Peyer's patch (tissue), 4 donors: ENCODE measurements around the gene NAGA. TPM values are rescaled to one million over a fixed set of nuclear protein-coding genes. Genes with fewer than 3 reads are reported as not detected.
A peak's percentile ranks its signal among the peaks of the same experiment; 100 is the strongest.
"Not testable (repeated sequence)": the region's sequence is repeated elsewhere in the genome, so short reads cannot be mapped to it uniquely, and the experiment has no call there.

Experiments
- DNase-seq, 3 donors: peaks; one replicate each; pipeline ENCODE4 v3.0.0-alpha.2; 2017 to 2019
- H3K27ac ChIP-seq, 4 donors: fragments of 200-600 bp; sonication (generic); one replicate each; pipeline ENCODE4 v1.5.1; 2016 to 2019
- H3K27me3 ChIP-seq, 2 donors: fragments of 200-600 bp; sonication (generic); one replicate each; pipeline ENCODE4 v1.5.1; 2019
- H3K36me3 ChIP-seq, 3 donors: fragments of 200-600 bp; sonication (generic); one replicate each; pipeline ENCODE4 v1.5.1; 2016 to 2019
- H3K4me1 ChIP-seq, 4 donors: fragments of 200-600 bp; sonication (generic); one replicate each; pipeline ENCODE4 v1.5.1; 2016 to 2019
- H3K4me3 ChIP-seq, 4 donors: fragments of 200-600 bp; sonication (generic); 1 replicate in 3 of 4; 2 replicates in 1 of 4; pipeline ENCODE4 v1.5.1; 2016 to 2019; ENCODE audit warnings: mild to moderate bottlenecking in 1 of 4
- H3K9me3 ChIP-seq, 4 donors: fragments of 200-600 bp; sonication (generic); one replicate each; pipeline ENCODE4 v1.5.1; 2016 to 2019; ENCODE audit warnings: mild to moderate bottlenecking in 1 of 4
- POLR2A ChIP-seq, 2 donors: fragments of 450-650 bp; IDR thresholded peaks; one replicate each; pipeline ENCODE4 v1.5.1; 2017; ENCODE audit warnings: antibody characterized with exemption in 2 of 2, mild to moderate bottlenecking in 2 of 2, moderate library complexity in 2 of 2
- total RNA-seq, 4 donors: library from RNA; depleted of rRNA; stranded (reverse); fragments of >200 nt; gene quantifications; one replicate each; pipeline ENCODE4 v1.1.0, GENCODE V29; 2016
- TF ChIP-seq, protein P1 (sequence below), 6 experiments: fragments of 450-650 bp in 4 of 6; fragments of 200-600 bp in 2 of 6; sonication (generic) in 1 of 6; IDR thresholded peaks; one replicate each; pipeline ENCODE4 v1.5.1; 2017 to 2019; ENCODE audit warnings: antibody characterized with exemption in 6 of 6, mild to moderate bottlenecking in 3 of 6, moderate library complexity in 1 of 6

NAGA gene
- total RNA-seq, 4 donors from 2014 or later, result 31.4 to 102 (median 86.9) TPM

DNA sequence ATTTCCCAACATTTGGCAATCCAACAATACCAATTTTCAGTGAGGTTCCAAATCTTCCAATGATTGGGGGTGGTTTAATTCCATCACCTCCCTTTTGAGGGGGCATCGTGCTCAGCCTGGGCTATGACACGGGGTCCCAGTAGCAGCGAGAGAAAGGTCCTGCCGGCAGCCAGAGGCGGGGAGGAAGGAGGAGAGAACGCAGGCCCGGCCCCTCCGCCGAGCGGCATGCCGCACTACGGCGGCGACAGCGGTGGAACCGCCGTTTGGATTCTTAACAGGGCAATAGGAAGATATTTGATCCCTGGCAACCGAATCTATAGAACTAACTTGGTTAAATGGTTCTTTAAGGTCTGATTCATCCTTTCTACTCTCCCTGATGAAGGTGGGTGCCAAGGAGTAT, 38.2 kb upstream of the NAGA start:
- peaks cover 0 to 14% (median 4%) of the 10 kb centered on the region in 4 donors for H3K9me3 ChIP-seq
- H3K27ac ChIP-seq, result no peak overlapping the region
- H3K36me3 ChIP-seq, result peaks cover 0 to 5% (median 0%) of the 10 kb centered on the region in 3 donors
- no peak for DNase-seq
- H3K4me1 ChIP-seq, result no peaks in the 10 kb centered on the region
- no peaks in the 10 kb centered on the region for H3K27me3 ChIP-seq
- no peak overlapping the region for H3K4me3 ChIP-seq
- no peak for TF ChIP-seq POLR2A (IDR thresholded peaks at IDR 0.05)
- TF ChIP-seq, protein P1, sequence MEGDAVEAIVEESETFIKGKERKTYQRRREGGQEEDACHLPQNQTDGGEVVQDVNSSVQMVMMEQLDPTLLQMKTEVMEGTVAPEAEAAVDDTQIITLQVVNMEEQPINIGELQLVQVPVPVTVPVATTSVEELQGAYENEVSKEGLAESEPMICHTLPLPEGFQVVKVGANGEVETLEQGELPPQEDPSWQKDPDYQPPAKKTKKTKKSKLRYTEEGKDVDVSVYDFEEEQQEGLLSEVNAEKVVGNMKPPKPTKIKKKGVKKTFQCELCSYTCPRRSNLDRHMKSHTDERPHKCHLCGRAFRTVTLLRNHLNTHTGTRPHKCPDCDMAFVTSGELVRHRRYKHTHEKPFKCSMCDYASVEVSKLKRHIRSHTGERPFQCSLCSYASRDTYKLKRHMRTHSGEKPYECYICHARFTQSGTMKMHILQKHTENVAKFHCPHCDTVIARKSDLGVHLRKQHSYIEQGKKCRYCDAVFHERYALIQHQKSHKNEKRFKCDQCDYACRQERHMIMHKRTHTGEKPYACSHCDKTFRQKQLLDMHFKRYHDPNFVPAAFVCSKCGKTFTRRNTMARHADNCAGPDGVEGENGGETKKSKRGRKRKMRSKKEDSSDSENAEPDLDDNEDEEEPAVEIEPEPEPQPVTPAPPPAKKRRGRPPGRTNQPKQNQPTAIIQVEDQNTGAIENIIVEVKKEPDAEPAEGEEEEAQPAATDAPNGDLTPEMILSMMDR (IDR thresholded peaks at IDR 0.05), result no peak

DNA sequence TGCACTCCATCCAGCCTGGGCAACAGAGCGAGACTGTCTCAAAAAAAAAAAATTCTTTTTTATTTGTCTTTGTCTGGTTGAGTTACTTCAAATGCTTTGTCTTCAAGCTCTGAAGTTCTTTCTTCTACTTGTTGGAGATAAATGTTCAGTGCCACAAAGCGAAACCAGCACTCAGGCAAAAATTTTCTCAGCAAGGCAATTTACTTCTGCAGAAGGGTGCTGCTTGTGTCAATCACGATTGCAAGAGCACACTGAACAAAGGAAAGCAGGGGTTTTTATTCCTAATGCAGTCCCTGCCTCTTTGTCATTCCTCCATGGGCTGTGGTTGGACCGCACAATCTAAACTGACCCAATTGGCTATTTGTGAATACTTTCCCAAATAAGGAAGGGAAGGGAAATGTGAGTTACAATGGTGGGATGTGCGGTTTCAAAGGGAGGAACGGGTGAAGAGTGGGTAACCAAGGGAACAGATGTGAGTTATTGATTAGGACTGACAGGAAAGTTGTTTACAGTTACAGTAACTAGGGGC, 33.8 kb upstream of the NAGA start:
- not testable (repeated sequence) for H3K27me3 ChIP-seq, H3K27ac ChIP-seq, H3K4me3 ChIP-seq, H3K4me1 ChIP-seq, DNase-seq, H3K36me3 ChIP-seq
- peaks cover 0 to 40% (median 5%) of the 10 kb centered on the region in 4 donors for H3K9me3 ChIP-seq

DNA sequence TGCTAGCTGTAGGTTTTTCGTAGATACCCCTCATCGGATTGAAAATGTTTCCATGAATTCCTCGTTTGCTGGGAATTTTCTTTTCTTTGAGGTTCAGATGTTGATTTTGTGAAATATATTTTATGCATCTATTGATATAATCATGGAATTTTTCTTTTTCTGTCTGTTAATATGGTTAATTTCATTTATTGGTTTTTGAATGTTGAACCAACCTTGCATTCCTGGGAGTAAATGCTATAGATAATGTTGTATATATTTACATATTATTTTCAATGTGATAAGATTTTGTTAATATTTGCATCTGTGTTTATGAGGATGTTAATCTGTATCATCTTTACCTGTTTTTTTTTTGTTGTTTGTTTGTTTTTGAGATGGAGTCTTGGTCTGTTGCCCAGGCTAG, 30.6 kb upstream of the NAGA start:
- H3K4me1 ChIP-seq, result no peaks in the 10 kb centered on the region
- no peak overlapping the region for H3K4me3 ChIP-seq
- DNase-seq, result no peak
- H3K27ac ChIP-seq, result no peak overlapping the region
- no peak for TF ChIP-seq POLR2A (IDR thresholded peaks at IDR 0.05)
- TF ChIP-seq, protein P1 (IDR thresholded peaks at IDR 0.05), result no peak
- H3K27me3 ChIP-seq, result no peaks in the 10 kb centered on the region
- H3K9me3 ChIP-seq, result peaks cover 0 to 40% (median 6%) of the 10 kb centered on the region in 4 donors
- H3K36me3 ChIP-seq, result peaks cover 0 to 6% (median 0%) of the 10 kb centered on the region in 3 donors

DNA sequence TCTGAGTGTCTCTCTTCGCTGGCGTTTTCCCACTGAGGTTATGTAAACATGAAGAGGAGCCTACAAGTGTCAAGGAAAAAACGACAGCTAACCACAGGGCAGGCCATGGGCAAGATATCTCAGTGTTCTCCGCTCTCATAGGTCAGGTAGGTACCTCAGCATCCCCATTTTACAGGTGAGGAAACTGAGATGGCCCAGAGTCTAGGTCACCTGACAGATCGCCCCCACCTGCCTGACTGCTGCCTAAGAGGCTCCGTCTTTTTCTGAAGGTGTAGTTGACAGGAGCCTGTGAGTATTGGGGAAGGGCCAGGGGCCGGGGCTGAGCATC, 20.8 kb upstream of the NAGA start:
- peak overlapping the region; percentile 92 to 98 (median 94) for H3K27ac ChIP-seq
- no peaks in the 10 kb centered on the region for H3K9me3 ChIP-seq
- H3K4me3 ChIP-seq, result peak overlapping the region; percentile 72 to 87 (median 73)
- peaks cover 0 to 14% (median 0%) of the 10 kb centered on the region in 3 donors for H3K36me3 ChIP-seq
- TF ChIP-seq POLR2A (IDR thresholded peaks at IDR 0.05), result no peak
- TF ChIP-seq, protein P1 (IDR thresholded peaks at IDR 0.05), result no peak
- peaks cover 0 to 18% (median 1%) of the 10 kb centered on the region in 4 donors for H3K4me1 ChIP-seq
- H3K27me3 ChIP-seq, result no peaks in the 10 kb centered on the region
- no peak for DNase-seq

DNA sequence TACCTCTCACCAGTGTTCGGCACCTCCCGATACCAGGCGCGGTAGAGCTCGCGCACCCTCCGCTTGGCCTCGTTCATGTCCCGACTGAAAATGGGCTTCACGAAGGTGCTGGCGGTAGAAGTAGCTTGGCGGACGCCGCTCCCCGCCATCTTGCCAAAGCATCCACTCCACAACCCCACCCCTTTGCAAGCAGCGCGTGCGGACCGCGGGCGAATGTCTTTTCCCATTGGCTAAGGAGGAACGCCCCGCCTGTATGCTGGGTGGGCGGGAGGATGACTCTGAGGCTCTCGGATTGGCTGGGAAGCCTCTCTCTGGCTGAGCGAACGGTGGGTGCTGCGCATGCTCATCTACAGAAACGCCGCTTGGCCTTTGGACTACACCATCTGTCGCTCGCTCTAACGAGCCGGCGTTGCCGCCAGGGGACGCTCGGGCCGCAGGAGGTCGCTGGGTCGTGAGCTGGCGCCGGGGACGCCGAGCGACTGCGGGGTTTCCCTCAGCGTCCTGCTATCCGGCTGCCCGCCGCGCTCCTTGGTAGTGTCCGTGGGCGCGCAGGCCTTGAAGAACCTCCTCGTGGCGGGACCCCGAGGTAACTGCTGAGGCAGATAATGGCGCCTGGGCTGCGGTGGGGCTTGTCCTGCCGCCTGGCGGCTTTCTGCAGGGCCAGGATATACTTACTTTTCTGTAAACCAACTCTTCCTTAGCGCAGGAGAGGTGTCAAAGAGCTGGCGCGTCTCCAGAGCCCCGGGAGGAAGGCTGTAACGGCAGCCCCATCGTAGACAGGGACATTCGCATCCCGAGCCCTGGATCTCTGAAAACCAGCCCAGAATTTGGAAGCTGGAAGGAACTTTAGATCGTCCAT, 20.2 kb upstream of the NAGA start, which contains the start of gene NDUFA6:
Gene NDUFA6, minus strand, starts transcription at position 177 of the 859 bp plus-strand sequence. Its CDS starts 28 bp downstream, at position 149.
- Histone ChIP-seq H3K27ac (peak within 1 kb of the TSS; percentile 92 to 98 (median 94)), H3K27me3 (no peaks in the 10 kb centered on the region), H3K36me3 (peaks cover 0 to 20% (median 0%) of the 10 kb centered on the region in 3 donors), H3K9me3 (no peaks in the 10 kb centered on the region), H3K4me3 (peak within 1 kb of the TSS; percentile 72 to 87 (median 73)), H3K4me1 (peaks cover 0 to 18% (median 1%) of the 10 kb centered on the region in 4 donors)
- peak; percentile 93 to 96 for TF ChIP-seq POLR2A (IDR thresholded peaks at IDR 0.05)
- TF ChIP-seq, protein P1 (IDR thresholded peaks at IDR 0.05), result peak; percentile 91 to 99 (median 98)
- peak; percentile 98 to 99 (median 98) for DNase-seq

DNA sequence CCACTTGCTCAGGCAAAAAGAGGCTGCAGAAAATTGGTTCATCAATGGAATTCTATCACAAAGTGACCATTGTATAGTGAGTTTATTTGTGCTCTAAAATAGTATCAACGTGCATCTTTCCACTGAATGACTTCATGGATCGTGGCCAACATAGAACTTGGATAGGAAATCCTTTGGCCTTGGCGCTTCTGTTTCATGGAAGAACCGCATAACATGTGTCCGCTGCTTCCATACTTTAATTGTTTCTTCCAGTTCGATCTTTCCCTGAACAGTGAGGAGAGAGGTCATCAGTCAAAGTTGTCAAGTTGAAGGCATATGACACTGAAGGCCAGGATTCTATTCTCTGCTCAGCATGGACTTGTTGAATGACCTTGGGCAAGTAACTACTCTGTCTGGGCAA, 15.4 kb upstream of the NAGA start:
- Histone ChIP-seq H3K36me3 (peaks cover 0 to 55% (median 0%) of the 10 kb centered on the region in 3 donors), H3K9me3 (no peaks in the 10 kb centered on the region), H3K4me1 (peaks cover 0 to 17% (median 1%) of the 10 kb centered on the region in 4 donors), H3K27me3 (no peaks in the 10 kb centered on the region), H3K4me3 (no peak overlapping the region), H3K27ac (no peak overlapping the region)
- no peak for DNase-seq
- TF ChIP-seq POLR2A (IDR thresholded peaks at IDR 0.05), result no peak
- TF ChIP-seq, protein P1 (IDR thresholded peaks at IDR 0.05), result no peak
